HG03432 (cell line): ENCODE results near the gene CLCNKA.
A peak's percentile ranks its signal among the peaks of the same experiment; 100 is the strongest.
"Not testable (repeated sequence)": the region's sequence is repeated elsewhere in the genome, so short reads cannot be mapped to it uniquely, and the experiment has no call there.

ENCODE experiments used
- ATAC-seq: cut with Tn5 transposase; IDR thresholded peaks from one replicate; pipeline ENCODE4 v1.9.1; 2021; ENCODE audit warnings: mild to moderate bottlenecking, moderate library complexity; ENCODE audit not compliant: unreplicated experiment

CLCNKA gene

DNA sequence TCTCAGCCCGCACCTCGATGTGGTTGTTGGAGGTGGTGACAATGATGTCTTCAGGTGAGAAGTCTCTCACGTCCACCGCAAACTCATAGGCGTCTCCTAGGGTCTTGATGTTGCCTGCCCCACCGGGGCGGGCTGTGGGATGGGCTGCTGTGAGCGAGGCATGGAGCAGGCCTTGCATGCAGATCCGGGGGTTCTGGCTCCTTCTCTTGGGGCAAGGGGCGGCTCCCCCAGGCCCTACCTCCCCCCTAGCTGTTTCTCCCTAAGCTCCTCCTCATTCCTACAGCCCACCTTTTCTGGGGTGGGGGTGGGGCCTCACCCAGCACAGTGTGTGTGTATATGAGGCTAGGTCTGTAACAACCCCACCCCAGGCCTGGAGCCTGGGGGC lies 4.8 kb upstream of the CLCNKA start:
- no peak for ATAC-seq

DNA sequence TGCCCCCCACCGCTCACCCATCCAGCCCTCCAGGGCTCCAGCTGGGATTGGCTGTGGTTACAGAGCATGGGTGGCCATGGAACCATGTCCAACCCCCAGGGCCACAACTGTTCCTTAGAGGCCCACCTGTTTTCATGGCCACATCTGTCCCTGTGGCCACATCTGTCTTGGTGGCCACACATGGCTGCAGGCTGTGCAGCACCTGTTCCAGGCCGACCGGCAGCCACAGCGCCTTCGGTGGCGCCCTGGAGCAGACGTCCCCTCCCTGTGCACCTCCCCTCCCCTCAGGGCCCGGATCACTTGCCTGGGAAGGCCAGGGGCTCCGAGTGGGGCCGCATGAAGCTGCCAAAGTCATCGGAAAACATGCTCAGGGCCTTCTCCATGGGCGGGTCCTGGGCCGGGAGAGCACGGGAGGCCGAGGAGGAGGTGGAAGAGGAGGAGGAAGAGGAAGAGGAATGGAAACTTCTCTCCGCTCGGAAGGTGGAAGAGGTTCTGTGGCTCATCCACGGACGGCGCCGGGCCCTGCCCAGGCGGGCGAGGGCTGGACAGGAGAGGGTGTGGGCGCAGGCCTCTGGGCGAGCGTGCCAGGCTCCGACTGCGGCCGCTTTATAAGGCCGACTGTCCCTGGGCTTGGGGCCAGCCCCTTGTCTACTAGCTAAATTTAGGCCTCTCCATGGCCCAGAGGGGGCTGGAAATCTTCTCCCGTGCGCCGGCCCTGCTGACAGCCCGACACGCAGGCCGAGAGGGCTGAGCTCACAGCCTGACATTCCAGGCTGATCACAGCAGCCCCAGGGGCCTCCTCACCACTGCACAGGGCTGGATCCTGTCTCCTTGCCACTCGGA lies 4.2 kb upstream of the CLCNKA start, which contains the start of gene HSPB7:
Gene HSPB7, minus strand, starts transcription at position 583 of the 843 bp plus-strand sequence. Its CDS starts 80 bp downstream, at position 503.
- ATAC-seq: no peak

DNA sequence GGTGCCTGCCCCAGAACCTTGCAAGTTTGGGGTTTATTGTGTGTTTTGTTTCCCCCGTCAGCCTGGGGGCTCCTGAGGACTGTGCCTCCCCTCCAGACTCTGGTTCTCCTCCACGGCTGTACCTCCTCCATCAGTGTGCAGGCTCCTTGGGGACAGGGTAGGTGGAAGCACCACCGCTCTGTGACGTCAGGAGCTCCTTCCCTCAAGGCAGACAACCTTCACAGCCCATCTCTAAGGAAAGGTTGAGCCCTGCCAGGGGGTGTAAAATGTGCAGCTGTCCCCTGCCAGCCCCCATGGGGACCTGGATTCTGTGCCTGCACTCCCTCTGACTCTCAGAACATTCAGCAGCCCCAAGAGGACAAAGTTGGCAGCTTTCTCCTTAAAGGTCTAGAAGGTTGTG lies 3.5 kb upstream of the CLCNKA start:
- no peak for ATAC-seq

DNA sequence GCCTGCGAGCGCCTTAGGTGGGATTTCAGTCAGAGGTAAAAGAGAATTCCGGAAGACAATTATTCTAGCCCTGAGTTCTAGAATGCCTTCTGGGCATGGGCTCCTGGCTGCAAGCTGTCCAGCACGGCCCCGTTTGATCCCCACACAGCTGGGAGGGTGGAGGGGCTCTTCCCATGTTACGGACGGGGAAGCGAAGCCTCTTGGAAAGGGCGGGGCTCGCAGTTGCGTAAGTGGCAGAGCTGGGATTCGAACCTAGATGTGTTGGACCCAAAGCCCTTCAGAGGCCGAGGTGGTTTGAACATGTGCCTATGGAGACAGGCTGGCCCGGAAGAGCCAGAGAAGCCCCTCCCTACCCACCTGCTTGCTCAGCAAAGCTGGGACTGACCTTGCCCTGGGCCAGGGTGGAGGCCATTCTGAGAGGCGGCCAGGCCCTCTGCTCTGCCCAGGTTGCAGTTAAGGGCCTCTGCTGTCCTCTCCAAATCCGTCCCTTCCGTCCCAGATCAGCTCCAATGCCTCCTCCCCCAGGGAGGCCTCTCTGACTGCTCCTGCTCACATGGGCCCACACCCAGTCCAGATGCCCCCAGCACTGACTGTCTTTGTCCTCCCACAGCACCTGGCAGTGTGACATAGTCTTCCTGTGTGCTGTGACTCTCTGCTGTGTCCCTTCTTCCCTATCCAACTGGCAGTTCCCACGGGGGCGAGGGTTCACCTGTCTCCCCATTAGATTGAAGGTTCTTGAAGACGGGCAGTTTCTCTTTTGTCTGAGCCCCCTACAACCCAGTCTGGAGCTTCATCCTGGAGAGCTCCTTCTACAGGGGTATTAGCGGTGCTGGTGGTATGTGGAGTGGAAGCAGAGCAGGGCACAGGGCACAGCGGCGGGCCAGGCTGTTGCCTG lies 2.8 kb upstream of the CLCNKA start:
- ATAC-seq: no peak

DNA sequence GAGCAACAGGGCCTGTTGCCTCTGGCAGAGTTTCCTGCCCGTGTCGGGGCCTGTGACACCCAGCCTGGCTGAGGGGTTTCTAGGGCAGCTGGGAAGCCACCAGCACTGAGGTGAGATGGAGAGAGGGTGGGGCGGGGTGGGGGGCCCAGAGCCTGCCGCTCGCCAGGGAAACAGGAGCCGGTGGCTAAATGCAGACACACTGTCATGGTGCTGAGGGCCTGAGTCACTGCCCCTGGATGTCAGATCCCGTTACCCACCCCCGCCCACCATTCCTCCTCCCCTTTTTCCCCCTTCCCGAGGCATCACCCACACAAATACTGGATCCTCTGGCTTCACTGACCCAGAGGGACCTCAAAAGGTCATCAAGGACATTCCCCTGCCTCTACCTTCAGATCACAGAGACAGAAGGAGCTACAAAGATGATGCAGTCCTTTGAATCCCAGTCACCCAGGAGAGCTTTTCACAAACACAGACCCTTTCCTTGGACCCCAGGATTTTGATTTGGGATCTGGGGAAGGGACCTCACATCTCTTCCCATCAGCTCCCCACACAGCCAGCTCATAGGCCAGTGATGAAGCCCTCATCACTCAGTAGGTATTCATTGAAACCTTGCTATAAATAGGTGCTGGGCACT lies 2.1 kb upstream of the CLCNKA start:
- no peak for ATAC-seq

DNA sequence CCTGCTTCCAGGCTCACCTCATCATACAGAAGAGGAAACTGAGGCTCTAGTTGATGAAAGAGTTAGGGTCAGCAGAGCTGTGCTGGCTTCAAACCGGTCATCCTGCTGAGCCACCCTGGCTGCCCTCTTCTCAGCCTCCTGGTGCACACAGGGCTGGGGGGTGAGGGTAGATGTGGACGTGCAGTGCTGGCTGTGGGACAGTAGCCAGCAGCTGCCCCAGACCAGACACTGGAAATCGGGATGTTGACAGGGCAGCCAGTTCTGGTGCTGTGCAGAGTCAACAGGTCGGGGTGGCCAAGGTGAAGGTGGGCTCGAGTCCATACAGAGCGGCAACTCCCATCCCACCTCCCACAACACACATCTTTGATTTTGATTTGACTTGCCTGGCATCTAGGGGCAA lies 1.5 kb upstream of the CLCNKA start:
- ATAC-seq: no peak

DNA sequence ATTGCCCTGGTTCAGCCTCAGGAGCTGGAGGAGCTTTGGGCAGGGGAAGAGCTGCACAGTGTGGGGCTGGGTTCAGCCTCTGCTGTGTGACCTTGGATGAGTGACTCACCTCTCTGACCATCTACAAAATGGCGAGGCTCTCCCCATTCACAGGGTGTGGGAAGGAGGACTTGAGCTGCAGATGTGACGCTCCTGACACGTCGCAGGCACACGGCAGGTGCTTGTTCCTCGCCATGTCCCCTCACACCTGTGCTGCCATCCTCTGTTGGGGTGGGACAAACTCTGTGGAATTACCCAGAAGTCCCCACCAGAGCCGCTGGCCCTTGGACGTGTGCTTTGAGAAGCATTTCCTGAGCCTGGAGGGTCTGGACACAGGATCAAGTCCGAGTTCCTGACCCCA lies 958 bp upstream of the CLCNKA start:
- ATAC-seq: not testable (repeated sequence)

DNA sequence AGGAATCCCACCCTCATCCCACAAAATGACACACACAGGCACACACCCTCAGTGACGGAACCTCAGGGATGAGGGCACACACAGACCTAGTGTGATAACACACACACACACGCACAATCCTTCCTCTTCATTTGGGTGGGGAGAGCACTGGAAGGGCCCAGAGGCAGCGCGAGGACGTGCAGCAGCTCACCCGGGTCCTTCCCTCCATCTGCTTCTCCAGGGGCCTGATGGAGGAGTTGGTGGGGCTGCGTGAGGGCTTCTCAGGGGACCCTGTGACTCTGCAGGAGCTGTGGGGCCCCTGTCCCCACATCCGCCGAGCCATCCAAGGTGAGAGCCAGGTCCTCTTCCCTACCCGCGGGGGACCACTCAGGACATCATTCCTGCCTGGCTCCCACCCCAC lies 557 bp downstream of the CLCNKA start:
- no peak for ATAC-seq

DNA sequence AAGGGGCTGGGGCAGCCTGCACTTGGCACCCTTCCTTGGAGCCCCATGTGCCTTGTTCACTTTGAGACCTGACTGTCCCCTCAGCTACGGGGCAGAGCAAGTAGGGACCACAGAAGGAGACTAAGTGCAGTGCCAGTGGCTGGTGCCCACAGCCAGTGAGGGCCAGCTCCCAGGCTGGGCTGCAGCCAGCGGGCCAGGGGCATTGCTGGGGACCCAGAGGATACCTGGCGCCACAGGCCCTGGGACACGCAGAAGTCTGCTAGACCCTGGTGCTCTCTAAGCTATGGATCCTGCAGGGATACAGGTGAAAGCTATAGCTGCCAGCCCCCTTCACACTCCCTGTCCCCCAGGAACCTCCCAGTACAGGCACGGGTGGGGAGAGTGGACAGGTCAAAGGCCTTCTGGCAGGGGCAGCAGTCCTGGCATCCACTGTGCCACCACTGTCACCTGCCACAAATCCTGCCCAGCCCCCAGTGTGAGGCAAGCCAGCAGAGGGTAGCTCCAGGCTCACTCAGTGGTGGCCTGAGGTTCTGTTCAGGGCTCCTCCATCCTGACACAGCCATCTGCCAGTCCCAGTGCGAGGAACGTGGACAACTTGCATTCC lies 1.3 kb downstream of the CLCNKA start:
- ATAC-seq: no peak

DNA sequence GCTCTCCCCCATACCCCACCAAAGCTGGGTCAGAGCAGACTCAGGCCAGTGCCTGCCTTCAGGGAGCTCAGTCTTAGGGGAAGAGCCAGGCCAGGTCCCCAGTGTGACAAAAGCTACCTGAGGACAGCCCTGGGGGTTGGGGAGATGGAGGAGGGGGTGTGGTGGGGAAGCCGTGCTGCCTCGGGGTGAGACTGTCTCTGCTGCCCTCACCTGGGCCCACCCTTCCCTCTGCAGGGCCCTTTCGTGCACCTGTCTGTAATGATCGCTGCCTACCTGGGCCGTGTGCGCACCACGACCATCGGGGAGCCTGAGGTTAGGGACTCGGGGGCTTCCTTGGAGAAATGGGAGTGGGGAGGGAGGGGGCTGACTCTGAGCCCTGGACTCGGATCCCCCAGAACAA lies 4.5 kb downstream of the CLCNKA start:
- ATAC-seq: not testable (repeated sequence)

DNA sequence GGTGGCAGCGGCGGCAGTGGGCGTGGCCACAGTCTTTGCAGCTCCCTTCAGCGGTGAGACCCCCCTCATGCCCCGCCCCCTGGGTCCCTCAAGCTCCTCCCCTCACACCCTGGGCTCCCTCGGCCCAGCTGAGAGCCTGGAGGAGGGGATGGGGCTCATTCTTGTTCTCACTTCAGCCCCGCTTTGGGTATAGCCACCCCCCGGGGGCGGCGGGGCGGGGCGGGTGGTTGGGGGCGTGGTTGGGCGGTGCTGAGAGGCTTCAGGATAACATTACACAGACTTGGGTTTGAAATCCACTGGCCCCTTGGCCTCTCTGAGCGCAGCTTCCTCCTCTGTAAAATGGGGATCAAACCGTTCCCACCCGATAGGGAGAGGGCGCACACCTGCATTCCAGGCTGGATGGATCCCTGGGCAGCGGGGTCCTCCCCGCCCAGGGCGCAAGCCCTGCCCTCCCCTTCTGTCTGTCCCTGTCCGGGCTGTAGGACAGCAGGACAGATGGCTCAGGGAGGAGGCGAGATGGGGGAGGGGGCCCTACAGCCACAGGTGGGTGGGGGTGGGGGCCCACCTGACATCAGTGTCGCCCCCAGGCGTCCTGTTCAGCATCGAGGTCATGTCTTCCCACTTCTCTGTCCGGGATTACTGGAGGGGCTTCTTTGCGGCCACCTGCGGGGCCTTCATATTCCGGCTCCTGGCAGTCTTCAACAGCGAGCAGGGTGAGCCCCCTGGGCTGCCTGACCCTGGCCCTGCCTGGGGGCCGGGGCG lies 5.1 kb downstream of the CLCNKA start:
- no peak for ATAC-seq

DNA sequence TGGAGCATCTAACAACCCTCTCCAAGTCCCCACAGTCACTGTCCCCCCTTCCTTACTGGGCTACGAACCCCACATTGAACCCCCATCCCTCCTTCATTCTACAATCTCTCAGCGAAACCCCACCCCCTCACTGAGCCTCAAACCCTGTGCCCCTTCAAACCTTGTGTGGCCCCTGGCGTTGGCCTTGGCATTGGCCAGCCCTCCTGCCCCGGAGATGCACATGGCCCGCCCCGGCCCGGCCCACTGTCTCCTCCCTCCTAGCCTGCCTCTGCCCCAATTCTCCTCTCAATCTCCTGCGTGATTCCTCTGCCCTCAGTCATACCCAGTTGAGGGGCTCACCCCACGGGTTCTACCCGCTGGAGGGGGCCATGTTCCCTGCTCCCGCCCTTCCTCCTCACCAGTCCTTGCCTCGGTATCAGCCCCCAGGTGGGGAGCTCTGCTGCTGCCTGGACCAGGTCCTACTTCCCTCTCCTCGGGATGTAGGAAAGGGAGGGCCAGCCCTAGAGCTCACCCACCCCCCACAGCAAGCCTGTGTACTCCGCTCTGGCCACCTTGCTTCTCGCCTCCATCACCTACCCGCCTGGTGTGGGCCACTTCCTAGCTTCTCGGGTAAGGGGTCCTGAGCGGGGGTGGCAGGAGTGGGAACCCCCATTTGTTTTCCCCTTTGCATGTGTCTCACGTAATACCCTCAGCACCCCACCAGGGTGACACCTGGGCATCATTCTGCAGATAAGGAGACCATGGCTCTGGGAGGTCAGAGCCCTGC lies 6.6 kb downstream of the CLCNKA start:
- ATAC-seq: no peak

DNA sequence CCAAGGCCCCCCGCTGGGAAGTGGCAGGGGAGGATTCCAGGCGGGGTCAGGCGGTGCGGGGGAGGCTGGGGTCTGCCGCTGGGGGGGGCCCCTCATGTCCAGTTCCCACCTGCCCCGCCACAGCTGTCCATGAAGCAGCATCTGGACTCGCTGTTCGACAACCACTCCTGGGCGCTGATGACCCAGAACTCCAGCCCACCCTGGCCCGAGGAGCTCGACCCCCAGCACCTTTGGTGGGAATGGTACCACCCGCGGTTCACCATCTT lies 7.1 kb downstream of the CLCNKA start:
- not testable (repeated sequence) for ATAC-seq

DNA sequence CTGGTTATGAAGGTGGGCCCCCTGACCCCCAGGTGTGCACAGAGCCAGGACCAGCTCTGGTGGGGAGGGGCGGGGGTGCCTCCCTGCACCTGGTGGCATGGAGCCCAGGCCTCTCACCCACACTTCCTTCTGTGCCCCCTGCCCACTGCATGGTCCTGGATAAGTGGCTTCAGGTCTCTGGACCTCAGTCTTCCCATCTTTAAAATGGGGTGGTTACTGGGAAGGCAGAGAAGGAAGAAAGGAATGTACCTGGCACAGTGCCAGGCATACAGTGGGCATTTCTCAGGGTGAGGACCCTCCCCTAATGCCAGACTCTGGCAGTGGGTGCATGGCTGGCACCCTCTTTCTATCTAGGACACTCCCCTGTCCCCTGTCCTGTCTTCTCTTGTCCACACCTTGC lies 7.5 kb downstream of the CLCNKA start:
- ATAC-seq: no peak

DNA sequence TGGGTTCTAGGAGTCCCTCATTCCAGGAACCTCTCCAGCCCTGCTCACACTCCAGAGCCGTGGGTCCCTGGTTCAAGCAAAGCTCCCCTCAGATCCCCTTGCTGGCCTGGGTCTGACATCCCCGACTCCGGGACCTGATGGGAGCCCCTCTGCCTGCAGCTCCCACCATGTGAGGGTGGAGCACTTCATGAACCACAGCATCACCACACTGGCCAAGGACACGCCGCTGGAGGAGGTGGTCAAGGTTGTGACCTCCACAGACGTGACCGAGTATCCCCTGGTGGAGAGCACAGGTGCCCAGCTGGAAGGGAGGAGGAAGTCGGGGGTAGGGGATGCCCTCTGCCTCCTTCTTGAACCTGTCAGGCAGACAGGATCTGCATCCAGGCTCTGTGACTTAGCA lies 9.7 kb downstream of the CLCNKA start:
- ATAC-seq: no peak

DNA sequence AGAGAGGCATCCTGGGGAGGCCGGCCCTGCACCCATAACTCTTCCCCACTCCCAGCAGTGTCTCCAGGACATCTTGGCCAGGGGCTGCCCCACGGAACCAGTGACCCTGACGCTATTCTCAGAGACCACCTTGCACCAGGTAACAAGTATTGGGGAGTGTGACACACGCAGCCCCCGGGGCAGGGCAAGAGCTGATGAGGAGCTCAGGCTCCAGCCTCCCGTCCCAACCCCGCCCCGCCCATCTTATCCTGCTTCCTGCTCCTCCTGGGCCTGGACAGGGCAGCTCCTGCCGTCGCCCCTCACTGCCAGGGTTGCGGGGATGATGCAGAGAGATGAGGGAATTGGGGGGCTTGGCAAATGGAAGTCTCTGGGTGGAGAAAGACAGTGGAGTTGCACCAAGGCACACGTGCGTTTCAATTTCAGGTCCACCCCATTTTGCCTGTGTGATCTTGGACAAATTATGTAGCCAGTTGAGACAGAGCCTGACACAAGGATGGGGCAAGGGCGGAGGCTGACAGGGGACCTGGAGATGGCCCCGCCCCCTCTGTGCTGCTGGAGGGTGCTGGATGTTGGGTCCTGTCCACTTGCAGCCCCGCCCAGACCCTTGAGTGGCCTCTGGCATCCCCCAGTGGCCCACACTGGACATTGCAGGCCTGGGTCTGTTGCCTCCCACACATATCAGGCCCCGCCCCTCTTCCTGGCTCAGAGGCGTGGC lies 10.7 kb downstream of the CLCNKA start:
- ATAC-seq: peak; percentile 67

DNA sequence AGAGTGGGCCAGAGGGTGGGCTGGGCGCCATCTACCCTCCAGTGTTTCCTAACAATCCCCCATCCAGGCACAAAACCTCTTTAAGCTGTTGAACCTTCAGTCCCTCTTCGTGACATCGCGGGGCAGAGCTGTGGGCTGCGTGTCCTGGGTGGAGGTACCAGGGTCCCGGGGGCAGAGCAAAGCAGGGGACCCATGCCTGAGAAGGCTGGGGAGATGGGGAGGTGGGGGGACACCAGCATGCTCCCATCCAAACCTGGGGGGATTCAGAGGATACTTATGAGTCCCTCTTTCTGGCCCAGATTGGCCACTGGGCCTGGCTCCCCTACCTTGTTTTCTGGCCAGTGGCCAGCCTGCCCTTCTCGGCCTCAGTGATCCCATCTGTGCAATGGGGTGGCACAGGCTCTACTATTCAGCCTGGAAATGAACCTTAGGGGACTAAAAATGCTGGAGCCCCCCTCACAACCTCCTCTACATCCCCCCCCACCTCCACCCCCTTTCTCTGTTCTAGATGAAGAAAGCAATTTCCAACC lies 11.3 kb downstream of the CLCNKA start:
- ATAC-seq: not testable (repeated sequence)

DNA sequence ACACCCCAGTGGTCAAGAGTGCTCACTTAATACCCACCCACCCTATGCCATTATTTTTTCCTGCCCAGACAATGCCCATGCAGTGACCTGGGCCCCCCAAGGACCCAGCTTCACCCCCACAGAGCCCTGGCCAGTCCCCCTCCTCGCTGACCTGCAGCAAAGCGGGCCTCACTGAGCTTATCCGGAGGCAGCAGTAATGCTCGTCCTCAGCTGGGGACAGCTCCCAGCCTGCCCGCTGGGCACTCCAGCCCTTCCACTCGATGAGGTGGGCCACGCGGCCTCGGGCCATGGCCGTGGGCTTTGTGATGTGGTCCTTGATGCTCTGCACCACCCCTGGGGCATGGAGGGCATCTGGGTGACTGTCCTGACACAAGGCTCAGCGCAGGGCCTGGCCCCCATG lies 14.6 kb downstream of the CLCNKA start:
- ATAC-seq: not testable (repeated sequence)

DNA sequence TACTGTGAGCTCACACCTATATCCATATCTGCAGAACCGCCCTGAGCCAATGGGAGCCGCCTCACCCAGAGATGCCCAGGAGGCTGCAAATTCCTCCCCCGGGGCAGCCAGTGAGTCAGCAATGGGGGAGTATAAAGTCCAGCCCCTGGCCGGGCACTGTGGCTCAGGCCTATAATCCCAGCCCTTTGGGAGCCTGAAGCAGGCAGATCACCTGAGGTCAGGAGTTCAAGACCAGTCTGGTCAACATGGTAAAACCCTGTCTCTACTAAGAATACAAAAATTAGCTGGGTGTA lies 16.7 kb downstream of the CLCNKA start:
- no peak for ATAC-seq
